Memory B cell (primary cell): ENCODE results near the gene SIRT4.
"Not testable (repeated sequence)": the region's sequence is repeated elsewhere in the genome, so short reads cannot be mapped to it uniquely, and the experiment has no call there.

ENCODE experiments used
- ATAC-seq: fragments of 150-1000 bp; cut with Tn5 transposase; 2 replicates; pipeline ENCODE4 v1.10.0; 2021; ENCODE audit warnings: low read depth, mild to moderate bottlenecking, moderate library complexity
- DNase-seq, 2 donors: peaks; one replicate each; pipeline ENCODE4 v3.0.0; 2022; ENCODE audit warnings: low spot score in 2 of 2
- H3K27ac Mint-ChIP-seq: one replicate; pipeline ENCODE4 v1.8.0; 2022; ENCODE audit warnings: mild to moderate bottlenecking, moderate library complexity, mixed read lengths
- H3K27me3 Mint-ChIP-seq: one replicate; pipeline ENCODE4 v1.8.0; 2022; ENCODE audit warnings: mixed read lengths
- H3K36me3 Mint-ChIP-seq: one replicate; pipeline ENCODE4 v1.8.0; 2022; ENCODE audit warnings: mild to moderate bottlenecking, mixed read lengths
- H3K4me1 Mint-ChIP-seq: one replicate; pipeline ENCODE4 v1.8.0; 2022; ENCODE audit warnings: mixed read lengths
- H3K4me3 Mint-ChIP-seq: one replicate; pipeline ENCODE4 v1.8.0; 2022; ENCODE audit warnings: mild to moderate bottlenecking, moderate library complexity, mixed read lengths
- H3K9me3 Mint-ChIP-seq: one replicate; pipeline ENCODE4 v1.8.0; 2022; ENCODE audit warnings: mixed read lengths

Gene SIRT4

GRCh38 chr12:120292661-120293531, 9.2 kb upstream of the SIRT4 start, which contains the start of gene RNU4-1:
RNU4-1 (minus strand) TSS chr12:120293237.
- H3K36me3 Mint-ChIP-seq, result no peaks in the 10 kb centered on the region
- no peaks in the 10 kb centered on the region for H3K27me3 Mint-ChIP-seq
- peak; percentile 84 to 90 for DNase-seq
- peaks cover 10% of the 10 kb centered on the region for H3K4me1 Mint-ChIP-seq
- no peaks in the 10 kb centered on the region for H3K9me3 Mint-ChIP-seq
- no peak within 1 kb of the TSS for H3K27ac Mint-ChIP-seq
- H3K4me3 Mint-ChIP-seq, result no peak within 1 kb of the TSS
- peak; percentile 58 for ATAC-seq

GRCh38 chr12:120314220-120314619, 12.1 kb downstream of the SIRT4 start:
- DNase-seq (no peak), ATAC-seq (no peak)
- H3K36me3 Mint-ChIP-seq, result no peaks in the 10 kb centered on the region
- H3K4me1 Mint-ChIP-seq, result peaks cover 8% of the 10 kb centered on the region
- H3K4me3 Mint-ChIP-seq, result no peak overlapping the region
- H3K9me3 Mint-ChIP-seq, result no peaks in the 10 kb centered on the region
- H3K27ac Mint-ChIP-seq, result no peak overlapping the region
- H3K27me3 Mint-ChIP-seq, result no peaks in the 10 kb centered on the region

- ATAC-seq (no peak), DNase-seq (no peak)
- peak overlapping the region; percentile 90 for H3K4me3 Mint-ChIP-seq
- H3K27me3 Mint-ChIP-seq, result no peaks in the 10 kb centered on the region
- peaks cover 8% of the 10 kb centered on the region for H3K4me1 Mint-ChIP-seq
- H3K27ac Mint-ChIP-seq, result peak overlapping the region; percentile 94
- H3K36me3 Mint-ChIP-seq, result no peaks in the 10 kb centered on the region
- no peaks in the 10 kb centered on the region for H3K9me3 Mint-ChIP-seq
Observed at GRCh38 chr12:120316798-120317223, 14.7 kb downstream of the SIRT4 start.

GRCh38 chr12:120317224-120318105, 15.3 kb downstream of the SIRT4 start:
- Mint-ChIP-seq H3K27me3 (no peaks in the 10 kb centered on the region), H3K4me1 (peaks cover 8% of the 10 kb centered on the region), H3K36me3 (no peaks in the 10 kb centered on the region), H3K9me3 (no peaks in the 10 kb centered on the region), H3K27ac (peak overlapping the region; percentile 94), H3K4me3 (peak overlapping the region; percentile 90)
- ATAC-seq, result peak; percentile 99
- DNase-seq, result peak; percentile 99 to 100

- no peak for DNase-seq
- Mint-ChIP-seq H3K36me3 (no peaks in the 10 kb centered on the region), H3K4me1 (peaks cover 15% of the 10 kb centered on the region), H3K27ac (no peak overlapping the region), H3K27me3 (no peaks in the 10 kb centered on the region), H3K4me3 (no peak overlapping the region), H3K9me3 (no peaks in the 10 kb centered on the region)
- no peak for ATAC-seq
Observed at GRCh38 chr12:120321382-120322202, 19.5 kb downstream of the SIRT4 start.

- Mint-ChIP-seq H3K27ac (no peak overlapping the region), H3K4me1 (peaks cover 7% of the 10 kb centered on the region), H3K4me3 (no peak overlapping the region), H3K27me3 (no peaks in the 10 kb centered on the region), H3K9me3 (no peaks in the 10 kb centered on the region), H3K36me3 (no peaks in the 10 kb centered on the region)
- DNase-seq (no peak), ATAC-seq (no peak)
Observed at GRCh38 chr12:120323772-120324171, 21.7 kb downstream of the SIRT4 start.

- Mint-ChIP-seq H3K36me3 (no peaks in the 10 kb centered on the region), H3K27ac (no peak overlapping the region), H3K27me3 (peaks cover 1% of the 10 kb centered on the region), H3K9me3 (no peaks in the 10 kb centered on the region), H3K4me3 (no peak overlapping the region), H3K4me1 (peaks cover 7% of the 10 kb centered on the region)
- DNase-seq, result no peak
- no peak for ATAC-seq
Observed at GRCh38 chr12:120324841-120325417, 22.8 kb downstream of the SIRT4 start.

- Mint-ChIP-seq H3K4me3 (no peak within 1 kb of the TSS), H3K27ac (no peak within 1 kb of the TSS), H3K4me1 (peaks cover 7% of the 10 kb centered on the region), H3K9me3 (no peaks in the 10 kb centered on the region), H3K27me3 (peaks cover 8% of the 10 kb centered on the region), H3K36me3 (no peaks in the 10 kb centered on the region)
- ATAC-seq, result no peak
- DNase-seq, result no peak
Observed at GRCh38 chr12:120327593-120327992, 25.5 kb downstream of the SIRT4 start, which contains the start of gene PLA2G1B. PLA2G1B (minus strand) TSS chr12:120327779; CDS start chr12:120327753, 26 bp downstream.

- Mint-ChIP-seq H3K27ac (no peak overlapping the region), H3K9me3 (no peaks in the 10 kb centered on the region), H3K4me3 (no peak overlapping the region), H3K4me1 (peaks cover 7% of the 10 kb centered on the region), H3K27me3 (peaks cover 8% of the 10 kb centered on the region), H3K36me3 (no peaks in the 10 kb centered on the region)
- DNase-seq (no peak), ATAC-seq (no peak)
Observed at GRCh38 chr12:120328228-120328627, 26.1 kb downstream of the SIRT4 start.

- Mint-ChIP-seq H3K36me3 (no peaks in the 10 kb centered on the region), H3K27ac (no peak overlapping the region), H3K4me1 (no peaks in the 10 kb centered on the region), H3K27me3 (peaks cover 8% of the 10 kb centered on the region), H3K4me3 (no peak overlapping the region), H3K9me3 (peaks cover 4% of the 10 kb centered on the region)
- no peak for ATAC-seq
- DNase-seq, result no peak
Observed at GRCh38 chr12:120331390-120331789, 29.3 kb downstream of the SIRT4 start.

GRCh38 chr12:120332041-120332440, 29.9 kb downstream of the SIRT4 start:
- peaks cover 8% of the 10 kb centered on the region for H3K27me3 Mint-ChIP-seq
- peaks cover 4% of the 10 kb centered on the region for H3K9me3 Mint-ChIP-seq
- no peak for ATAC-seq
- H3K4me1 Mint-ChIP-seq, result no peaks in the 10 kb centered on the region
- H3K27ac Mint-ChIP-seq, result no peak overlapping the region
- DNase-seq, result no peak
- no peaks in the 10 kb centered on the region for H3K36me3 Mint-ChIP-seq
- H3K4me3 Mint-ChIP-seq, result no peak overlapping the region

- H3K36me3 Mint-ChIP-seq, result peaks cover 2% of the 10 kb centered on the region
Observed at GRCh38 chr12:120332523-120332922, 30.4 kb downstream of the SIRT4 start.

GRCh38 chr12:120335447-120335846, 33.3 kb downstream of the SIRT4 start:
- DNase-seq (peak; percentile 22 to 30), ATAC-seq (peak; percentile 41)
- H3K9me3 Mint-ChIP-seq, result peaks cover 15% of the 10 kb centered on the region
- H3K27ac Mint-ChIP-seq, H3K4me1 Mint-ChIP-seq, H3K36me3 Mint-ChIP-seq, H3K27me3 Mint-ChIP-seq, H3K4me3 Mint-ChIP-seq: not testable (repeated sequence)

More at GRCh38 chr12:120332523-120332922, 30.4 kb downstream of the SIRT4 start:
- no peak for ATAC-seq
- H3K27me3 Mint-ChIP-seq, result peaks cover 8% of the 10 kb centered on the region
- no peaks in the 10 kb centered on the region for H3K4me1 Mint-ChIP-seq
- no peak for DNase-seq
- no peak overlapping the region for H3K27ac Mint-ChIP-seq
- no peak overlapping the region for H3K4me3 Mint-ChIP-seq
- H3K9me3 Mint-ChIP-seq, result peaks cover 6% of the 10 kb centered on the region
